HG03575 (cell line): ENCODE results near the gene NDRG4.
A peak's percentile ranks its signal among the peaks of the same experiment; 100 is the strongest.

Experiments used
- ATAC-seq: cut with Tn5 transposase; IDR thresholded peaks from one replicate; pipeline ENCODE4 v1.9.1; 2021; ENCODE audit not compliant: unreplicated experiment, insufficient number of reproducible peaks, low FRiP score; ENCODE audit errors: extremely low read depth

Gene NDRG4

GRCh38 chr16:58506241-58507194 lies 6.6 kb downstream of the NDRG4 start:
- ATAC-seq, result no peak

GRCh38 chr16:58507195-58507962 lies 7.4 kb downstream of the NDRG4 start:
- ATAC-seq, result no peak

GRCh38 chr16:58507963-58508670 lies 8.2 kb downstream of the NDRG4 start:
- ATAC-seq, result no peak

- no peak for ATAC-seq
Measured at GRCh38 chr16:58508671-58509251, 8.8 kb downstream of the NDRG4 start.

GRCh38 chr16:58509256-58510096 lies 9.5 kb downstream of the NDRG4 start:
- no peak for ATAC-seq

GRCh38 chr16:58510097-58510775 lies 10.3 kb downstream of the NDRG4 start:
- no peak for ATAC-seq

GRCh38 chr16:58510776-58511628 lies 11.1 kb downstream of the NDRG4 start:
- no peak for ATAC-seq

- no peak for ATAC-seq
Measured at GRCh38 chr16:58511933-58512815, 12.2 kb downstream of the NDRG4 start.

GRCh38 chr16:58513874-58514273 lies 13.9 kb downstream of the NDRG4 start:
- no peak for ATAC-seq

GRCh38 chr16:58515125-58515870 lies 15.4 kb downstream of the NDRG4 start, which contains the start of gene SETD6:
TSS of gene SETD6 (plus strand) at chr16:58515517. CDS start at chr16:58515538, 21 bp downstream.
- ATAC-seq, result no peak

- ATAC-seq, result no peak
Measured at GRCh38 chr16:58515871-58516767, 16.2 kb downstream of the NDRG4 start.

GRCh38 chr16:58516768-58517107 lies 16.8 kb downstream of the NDRG4 start:
- ATAC-seq, result no peak

- peak; percentile 29 for ATAC-seq
Measured at GRCh38 chr16:58518083-58518979, 18.4 kb downstream of the NDRG4 start.
